Fibroblast of pulmonary artery (primary cell): ENCODE results near the gene PHLPP1.
"Not testable (repeated sequence)": the region's sequence is repeated elsewhere in the genome, so short reads cannot be mapped to it uniquely, and the experiment has no call there.

ENCODE experiments used
- DNase-seq: peaks from one replicate; pipeline ENCODE4 v3.0.0-alpha.2; 2010; ENCODE audit warnings: low read depth
- H3K4me3 ChIP-seq: replicated peaks from 2 replicates; pipeline ENCODE4 v1.5.1; 2011; ENCODE audit warnings: low read depth, mild to moderate bottlenecking, control low read depth, low read length, moderate library complexity
- CTCF ChIP-seq: IDR thresholded peaks from 2 replicates; pipeline ENCODE4 v1.5.1; 2011; ENCODE audit warnings: mild to moderate bottlenecking, control low read depth, low read length, inconsistent platforms; ENCODE audit errors: missing control alignments

The PHLPP1 gene

GRCh38 chr18:62736077-62736855, 20.9 kb downstream of the PHLPP1 start:
- DNase-seq, result no peak
- TF ChIP-seq CTCF, result no peak
- H3K4me3 ChIP-seq, result no peak overlapping the region

DNA sequence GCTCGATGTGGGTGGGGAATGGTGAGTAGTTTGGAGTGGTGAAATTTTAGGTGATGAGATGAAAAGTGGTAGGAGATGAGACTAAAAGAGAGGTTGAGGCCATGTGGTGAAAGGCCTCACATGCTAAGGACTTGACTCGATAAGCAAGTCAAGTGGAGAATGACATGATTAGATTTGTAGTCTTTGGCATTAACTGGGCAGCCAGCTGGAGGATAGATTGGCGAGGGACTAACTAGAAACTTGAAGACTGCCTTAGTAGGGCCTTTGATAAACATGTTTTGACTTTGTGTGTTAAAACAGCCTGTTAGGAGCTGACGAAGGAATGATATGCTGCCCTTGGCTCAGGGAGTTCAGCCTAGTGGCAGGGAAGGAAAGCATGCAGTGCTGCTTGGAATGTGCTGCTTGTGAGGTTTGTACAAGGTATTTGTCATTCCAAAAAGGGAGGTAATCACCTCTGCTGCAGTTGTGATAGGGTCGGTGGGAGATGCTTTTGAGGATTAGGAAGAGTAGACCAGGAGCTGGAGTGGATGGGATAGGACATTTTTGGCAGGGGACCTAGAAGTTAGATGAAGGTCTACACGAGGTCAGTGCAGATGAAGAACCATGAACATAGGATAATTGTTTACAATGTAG, 22.0 kb downstream of the PHLPP1 start:
- TF ChIP-seq CTCF, result no peak

DNA sequence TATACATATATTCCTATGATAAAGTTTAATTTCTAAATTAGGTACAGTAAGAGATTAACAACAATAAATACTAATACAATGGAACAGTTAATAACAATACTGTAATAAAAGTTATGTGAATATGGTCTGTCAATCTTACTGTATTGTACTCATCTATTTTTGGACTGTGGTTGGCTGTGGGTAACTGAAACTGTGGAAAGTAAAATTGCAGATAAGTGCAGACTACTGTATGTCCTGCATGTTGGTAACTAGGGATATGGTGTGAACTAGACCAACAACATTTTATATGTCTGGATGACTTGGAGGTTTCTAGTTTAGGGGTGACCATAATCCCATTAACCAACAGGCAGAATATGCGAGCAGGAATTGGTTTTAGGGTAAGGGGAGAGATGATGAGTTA, 23.3 kb downstream of the PHLPP1 start:
- no peak for DNase-seq
- no peak overlapping the region for H3K4me3 ChIP-seq
- no peak for TF ChIP-seq CTCF

More for the DNA sequence above, 22.0 kb downstream of the PHLPP1 start:
- H3K4me3 ChIP-seq, result no peak overlapping the region
- no peak for DNase-seq

DNA sequence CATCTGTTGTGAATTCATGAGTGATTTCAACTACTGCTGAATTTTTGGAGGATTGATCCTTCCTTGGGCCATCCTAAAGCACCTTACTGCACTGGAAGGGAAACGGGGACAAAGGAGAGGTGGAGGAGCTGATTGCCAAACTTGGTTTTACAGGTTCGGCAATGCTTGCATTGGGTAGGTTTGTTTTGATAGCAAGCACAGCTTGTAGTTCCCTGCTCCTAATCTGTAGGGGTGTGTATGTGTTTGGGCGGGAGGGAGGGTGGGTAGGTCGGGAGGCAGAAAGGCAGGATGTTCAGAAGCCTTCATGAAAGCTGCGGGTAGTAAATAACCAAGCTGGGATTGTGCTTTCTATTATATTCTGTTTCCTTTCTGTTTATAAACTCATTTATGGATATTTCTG, 24.6 kb downstream of the PHLPP1 start:
- H3K4me3 ChIP-seq, result no peak overlapping the region
- DNase-seq, result no peak
- TF ChIP-seq CTCF, result no peak

DNA sequence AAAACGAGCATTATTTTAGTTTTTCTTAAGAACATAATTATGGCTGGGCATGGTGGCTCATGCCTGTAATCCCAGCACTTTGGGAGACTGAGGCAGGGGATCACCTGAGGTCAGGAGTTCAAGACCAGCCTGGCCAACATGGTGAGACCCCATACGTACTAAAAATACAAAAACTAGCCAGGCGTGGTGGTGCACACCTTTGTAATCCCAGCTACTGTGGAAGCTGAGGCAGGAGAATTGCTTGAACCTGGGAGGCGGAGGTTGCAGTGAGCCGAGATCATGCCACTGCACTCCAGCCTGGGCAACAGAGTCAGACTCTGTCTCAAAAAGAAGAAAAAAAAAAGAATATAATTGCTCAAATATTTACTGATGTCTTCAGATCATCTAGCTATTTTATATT, 25.3 kb downstream of the PHLPP1 start:
- H3K4me3 ChIP-seq, DNase-seq: not testable (repeated sequence)

DNA sequence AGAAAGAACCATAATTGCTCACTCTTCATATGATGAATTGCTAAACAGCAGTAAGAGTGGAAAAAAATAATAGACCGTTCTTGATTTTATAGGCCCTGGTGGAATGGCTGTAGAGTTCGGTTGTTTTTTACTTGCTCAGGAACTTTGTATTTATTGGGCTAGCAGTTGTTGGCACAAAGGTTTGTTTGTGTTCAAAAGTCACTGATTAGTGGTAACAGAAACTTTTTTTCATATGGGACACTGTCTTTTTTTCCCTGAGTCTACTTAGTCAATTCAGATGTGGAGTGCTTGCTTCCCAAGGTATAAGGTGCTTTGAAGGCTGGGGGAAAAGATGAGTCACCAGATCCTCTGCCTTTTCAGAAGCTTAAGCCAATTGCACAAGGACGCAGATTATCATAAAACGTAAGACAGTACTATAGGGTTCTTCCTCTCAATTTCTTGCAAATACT, 25.8 kb downstream of the PHLPP1 start:
- no peak overlapping the region for H3K4me3 ChIP-seq
- peak; percentile 66 for DNase-seq
- TF ChIP-seq CTCF, result no peak

- TF ChIP-seq CTCF, result no peak
- H3K4me3 ChIP-seq, result no peak overlapping the region
These were observed 26.2 kb downstream of the PHLPP1 start for GRCh38 chr18:62741584-62741983.

More at GRCh38 chr18:62741584-62741983, 26.2 kb downstream of the PHLPP1 start:
- no peak for DNase-seq
